ENCODE results near the gene INPP5A.
"Not testable (repeated sequence)": the region's sequence is repeated elsewhere in the genome, so short reads cannot be mapped to it uniquely, and the experiment has no call there.

The INPP5A gene

GRCh38 chr10:132701846-132702190 lies 164.2 kb downstream of the INPP5A start:
- DNase-seq (ENCODE audit: low read depth): no peak
- no peak for TF ChIP-seq CTCF (IDR thresholded peaks at IDR 0.05; ENCODE audit: low read length, missing control alignments)
- no peak overlapping the region for H3K4me3 ChIP-seq (replicated peaks; ENCODE audit: low read depth, low read length)

GRCh38 chr10:132702601-132703418 lies 165.2 kb downstream of the INPP5A start:
- no peak overlapping the region for H3K4me3 ChIP-seq (replicated peaks; ENCODE audit: low read depth, low read length)
- TF ChIP-seq CTCF (IDR thresholded peaks at IDR 0.05; ENCODE audit: low read length, missing control alignments): no peak
- DNase-seq (ENCODE audit: low read depth): no peak

GRCh38 chr10:132703419-132704007 lies 165.9 kb downstream of the INPP5A start:
- TF ChIP-seq CTCF (IDR thresholded peaks at IDR 0.05; ENCODE audit: low read length, missing control alignments): no peak
- H3K4me3 ChIP-seq (replicated peaks; ENCODE audit: low read depth, low read length): no peak overlapping the region
- no peak for DNase-seq (ENCODE audit: low read depth)

GRCh38 chr10:132704008-132704814 lies 166.6 kb downstream of the INPP5A start:
- no peak for DNase-seq (ENCODE audit: low read depth)
- TF ChIP-seq CTCF (IDR thresholded peaks at IDR 0.05; ENCODE audit: low read length, missing control alignments): no peak
- no peak overlapping the region for H3K4me3 ChIP-seq (replicated peaks; ENCODE audit: low read depth, low read length)

- DNase-seq (ENCODE audit: low read depth); H3K4me3 ChIP-seq (replicated peaks; ENCODE audit: low read depth, low read length): not testable (repeated sequence)
Observed at GRCh38 chr10:132704815-132705064, 167.2 kb downstream of the INPP5A start.

- no peak for DNase-seq (ENCODE audit: low read depth)
- H3K4me3 ChIP-seq (replicated peaks; ENCODE audit: low read depth, low read length): no peak overlapping the region
- TF ChIP-seq CTCF (IDR thresholded peaks at IDR 0.05; ENCODE audit: low read length, missing control alignments): no peak
Observed at GRCh38 chr10:132705173-132705572, 167.6 kb downstream of the INPP5A start.

GRCh38 chr10:132705943-132706342 lies 168.4 kb downstream of the INPP5A start:
- TF ChIP-seq CTCF (IDR thresholded peaks at IDR 0.05; ENCODE audit: low read length, missing control alignments): no peak
- DNase-seq (ENCODE audit: low read depth): no peak
- H3K4me3 ChIP-seq (replicated peaks; ENCODE audit: low read depth, low read length): no peak overlapping the region
